Measurements from ENCODE around the gene NDUFV1. TPM values are rescaled to one million over a fixed set of nuclear protein-coding genes. Genes with fewer than 3 reads are reported as not detected.
"Not testable (repeated sequence)": the region's sequence is repeated elsewhere in the genome, so short reads cannot be mapped to it uniquely, and the experiment has no call there.

Gene NDUFV1
- total RNA-seq, 1 experiment from 2014 or later, result 203 TPM

GRCh38 chr11:67585911-67586310 lies 20.8 kb upstream of the NDUFV1 start:
- DNase-seq (ENCODE audit: low read depth), result no peak

DNA sequence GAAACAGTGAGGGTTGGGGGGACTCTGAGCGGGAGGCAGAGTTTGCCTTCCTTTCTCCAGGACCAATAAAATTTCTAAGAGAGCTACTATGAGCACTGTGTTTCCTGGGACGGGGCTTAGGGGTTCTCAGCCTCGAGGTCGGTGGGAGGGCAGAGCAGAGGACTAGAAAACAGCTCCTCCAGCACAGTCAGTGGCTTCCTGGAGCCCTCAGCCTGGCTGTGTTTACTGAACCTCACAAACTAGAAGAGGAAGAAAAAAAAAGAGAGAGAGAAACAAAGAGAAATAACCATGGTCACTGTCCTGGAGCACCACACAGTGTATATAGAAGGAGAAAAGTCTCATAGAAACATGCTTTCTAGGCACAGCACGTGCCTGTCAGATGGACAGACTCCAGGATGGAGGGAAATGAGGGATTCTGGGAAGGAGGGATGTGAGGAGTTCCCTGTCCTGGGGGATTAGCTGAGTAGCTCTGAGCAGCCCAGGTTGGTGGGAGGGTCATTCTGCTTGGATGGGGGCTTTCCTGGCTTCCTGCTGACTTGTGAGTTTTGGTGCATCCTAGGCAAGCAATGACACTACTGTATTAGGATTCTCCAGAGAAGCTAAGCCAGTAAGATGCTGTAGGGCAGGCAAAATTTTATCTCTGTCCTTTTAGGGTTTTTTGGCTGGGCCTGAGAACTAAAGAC lies 20.0 kb upstream of the NDUFV1 start:
- no peak for DNase-seq (ENCODE audit: low read depth)

DNA sequence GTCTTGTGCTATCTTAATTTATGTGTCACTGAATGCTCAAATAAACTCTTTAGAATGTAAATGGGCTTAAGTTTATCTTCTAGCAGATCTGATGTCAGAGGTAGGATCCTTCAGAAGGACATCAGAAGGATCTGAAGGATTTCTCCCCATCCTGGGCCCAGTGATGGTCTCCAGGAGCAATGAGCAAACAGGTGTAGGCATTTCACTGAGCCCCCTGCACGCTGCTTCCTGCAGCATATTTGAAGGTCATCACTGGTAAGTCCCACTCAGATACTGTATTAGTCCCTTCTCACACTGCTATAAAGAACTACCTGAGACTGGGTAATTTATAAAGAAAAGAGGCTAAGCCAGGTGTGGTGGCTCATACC lies 18.6 kb upstream of the NDUFV1 start:
- no peak for DNase-seq (ENCODE audit: low read depth)

GRCh38 chr11:67588899-67589415 lies 17.8 kb upstream of the NDUFV1 start:
- DNase-seq (ENCODE audit: low read depth), result not testable (repeated sequence)

- DNase-seq (ENCODE audit: low read depth), result no peak
These were observed 13.7 kb upstream of the NDUFV1 start for GRCh38 chr11:67592880-67593564.

DNA sequence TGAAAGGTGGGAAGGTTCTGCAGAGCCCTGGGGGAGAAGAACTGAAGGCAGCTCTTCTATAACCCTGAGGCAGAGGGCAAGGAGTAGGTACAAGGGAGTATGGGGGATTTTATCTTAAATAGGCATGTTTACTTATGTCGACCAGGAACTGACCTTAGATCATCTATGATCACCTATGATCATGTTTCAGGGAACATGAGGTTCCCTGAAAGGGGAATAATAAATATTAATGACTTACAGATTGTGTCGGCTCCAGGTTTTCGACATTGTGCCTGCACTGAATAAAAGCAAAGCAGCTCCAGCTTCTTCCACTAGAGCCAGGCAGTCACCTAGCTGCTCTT lies 13.2 kb upstream of the NDUFV1 start:
- DNase-seq (ENCODE audit: low read depth), result no peak

GRCh38 chr11:67594480-67594879 lies 12.3 kb upstream of the NDUFV1 start:
- no peak for DNase-seq (ENCODE audit: low read depth)

DNA sequence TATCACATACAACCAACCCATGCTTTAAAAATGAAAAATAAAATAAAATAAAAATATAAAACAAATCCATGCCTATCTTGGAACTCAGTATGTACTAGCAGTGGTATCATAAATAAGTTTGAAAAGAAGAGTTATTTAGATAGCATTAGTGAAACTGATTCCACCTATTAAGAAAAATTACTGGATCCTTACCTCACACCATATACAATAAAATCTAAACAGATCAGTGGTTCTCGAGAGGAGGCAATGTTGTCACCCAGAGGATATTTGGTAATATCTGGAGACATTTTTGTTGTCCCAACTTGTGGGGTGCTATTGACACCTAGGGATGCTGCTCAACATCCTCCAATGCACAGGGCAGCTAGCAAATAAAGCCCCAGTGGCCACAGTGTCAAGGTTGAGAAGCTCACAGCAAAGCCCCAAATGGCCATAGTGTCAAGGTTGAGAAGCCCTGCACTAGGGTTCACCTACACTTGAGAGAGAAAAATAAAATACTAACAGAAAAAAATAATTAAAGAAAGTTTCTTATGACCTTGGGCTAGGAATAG lies 9.9 kb upstream of the NDUFV1 start:
- no peak for DNase-seq (ENCODE audit: low read depth)

DNA sequence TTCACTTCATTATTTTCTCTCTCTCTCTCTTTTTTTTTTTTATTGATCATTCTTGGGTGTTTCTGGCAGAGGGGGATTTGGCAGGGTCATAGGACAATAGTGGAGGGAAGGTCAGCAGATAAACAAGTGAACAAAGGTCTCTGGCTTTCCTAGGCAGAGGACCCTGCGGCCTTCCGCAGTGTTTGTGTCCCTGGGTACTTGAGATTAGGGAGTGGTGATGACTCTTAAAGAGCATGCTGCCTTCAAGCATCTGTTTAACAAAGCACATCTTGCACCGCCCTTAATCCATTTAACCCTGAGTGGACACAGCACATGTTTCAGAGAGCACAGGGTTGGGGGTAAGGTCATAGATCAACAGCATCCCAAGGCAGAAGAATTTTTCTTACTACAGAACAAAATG lies 9.3 kb upstream of the NDUFV1 start:
- DNase-seq (ENCODE audit: low read depth), result not testable (repeated sequence)

- DNase-seq (ENCODE audit: low read depth), result not testable (repeated sequence)
These were observed 8.8 kb upstream of the NDUFV1 start for GRCh38 chr11:67597963-67598362.

- DNase-seq (ENCODE audit: low read depth), result no peak
These were observed 7.6 kb upstream of the NDUFV1 start for GRCh38 chr11:67599149-67599548.

DNA sequence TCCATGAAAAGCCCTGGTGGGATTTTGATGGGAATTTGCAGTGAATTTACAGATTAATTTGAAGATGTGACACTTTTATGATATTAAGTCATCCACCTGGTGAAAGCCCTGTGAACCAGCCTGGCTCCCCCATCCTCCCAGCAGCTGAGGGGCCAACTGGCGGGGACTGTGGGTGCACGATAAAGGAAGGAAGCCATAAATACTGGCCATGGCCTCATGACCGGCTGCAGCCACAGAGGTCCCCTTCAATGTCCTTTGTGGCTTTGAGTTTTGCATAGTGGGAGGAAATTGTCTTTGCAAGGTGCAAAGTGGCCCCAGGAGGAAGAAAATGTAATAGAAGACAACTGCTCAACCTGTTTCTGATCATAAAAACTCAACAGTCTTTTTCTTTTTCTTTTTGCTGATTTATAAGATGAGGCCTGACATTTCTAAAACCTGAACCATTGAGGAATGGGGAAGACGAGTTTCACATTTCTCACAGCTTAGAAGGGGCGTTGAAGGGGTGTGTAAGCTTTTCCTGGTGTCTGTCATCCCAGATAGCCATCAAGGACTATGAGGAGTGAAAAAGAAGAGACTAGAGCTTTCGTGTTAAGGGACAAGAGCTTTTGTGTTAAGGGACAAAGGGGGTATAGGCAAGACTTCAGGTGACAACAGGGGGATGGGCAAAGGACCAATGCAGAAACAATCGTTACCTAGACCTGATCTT lies 6.3 kb upstream of the NDUFV1 start:
- DNase-seq (ENCODE audit: low read depth), result no peak

DNA sequence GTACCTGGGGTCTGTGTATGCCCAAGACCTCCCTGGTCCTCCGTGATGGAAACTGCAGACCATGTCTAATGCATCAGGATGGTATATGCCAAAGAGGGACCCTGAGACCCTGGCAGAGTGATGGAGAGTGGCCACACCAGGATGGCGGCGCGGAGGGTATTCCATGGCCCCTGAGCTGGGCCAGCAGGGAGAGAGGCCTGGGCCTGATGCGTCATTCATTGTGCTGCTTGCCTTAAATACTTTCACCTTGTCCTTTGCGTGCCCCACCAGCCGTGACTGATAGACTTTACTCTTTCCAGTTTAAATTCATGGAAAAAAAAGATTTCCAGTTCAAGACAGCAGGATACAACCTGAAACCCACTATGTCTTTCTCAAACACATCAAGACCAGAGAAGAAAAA lies 5.6 kb upstream of the NDUFV1 start:
- DNase-seq (ENCODE audit: low read depth), result no peak

- DNase-seq (ENCODE audit: low read depth), result not testable (repeated sequence)
These were observed 2.6 kb upstream of the NDUFV1 start for GRCh38 chr11:67604119-67604518.

GRCh38 chr11:67604815-67605214 lies 1.9 kb upstream of the NDUFV1 start:
- DNase-seq (ENCODE audit: low read depth), result no peak

GRCh38 chr11:67605231-67606011 lies 1.3 kb upstream of the NDUFV1 start:
- no peak for DNase-seq (ENCODE audit: low read depth)

DNA sequence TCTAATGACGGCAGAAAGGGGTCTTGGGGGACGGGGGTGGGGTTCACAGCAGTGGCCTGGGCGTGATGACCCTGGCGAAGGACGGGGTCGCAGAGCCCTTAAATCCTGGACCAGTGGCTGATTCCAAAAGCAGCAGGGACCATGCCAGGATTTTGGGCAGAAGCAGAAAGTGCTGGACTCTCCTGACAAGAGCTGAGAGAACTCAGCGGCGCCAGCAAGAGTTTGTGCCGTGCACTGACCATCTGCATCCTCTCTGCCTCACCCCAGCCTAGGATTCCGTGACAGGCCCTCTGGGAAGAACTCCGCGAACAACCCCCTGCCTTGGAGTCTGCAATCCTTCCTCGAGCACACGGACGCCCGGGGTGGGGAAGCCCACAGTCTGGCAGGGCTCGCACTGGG lies 644 bp upstream of the NDUFV1 start:
- peak; percentile 33 for DNase-seq (ENCODE audit: low read depth)

DNA sequence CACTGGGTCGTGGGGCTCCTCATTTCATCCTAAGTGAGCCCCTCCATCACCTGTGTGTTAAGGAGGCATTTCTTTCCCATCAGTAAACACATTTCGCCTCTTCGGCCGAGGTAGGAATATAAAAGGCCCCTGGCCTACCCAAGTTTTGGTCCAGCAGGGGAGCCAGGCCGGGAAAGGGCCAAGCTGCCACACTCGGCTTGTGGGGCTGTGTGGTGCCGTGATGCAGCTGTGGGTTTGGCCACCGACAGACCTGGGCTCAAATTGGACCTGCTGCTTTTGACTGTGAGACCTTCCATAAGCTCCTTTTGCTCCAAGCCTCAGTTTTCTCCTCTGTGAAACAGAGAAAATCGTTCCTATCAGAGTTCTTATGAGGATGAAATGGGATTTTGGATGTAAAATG lies 771 bp downstream of the NDUFV1 start:
- no peak for DNase-seq (ENCODE audit: low read depth)

DNA sequence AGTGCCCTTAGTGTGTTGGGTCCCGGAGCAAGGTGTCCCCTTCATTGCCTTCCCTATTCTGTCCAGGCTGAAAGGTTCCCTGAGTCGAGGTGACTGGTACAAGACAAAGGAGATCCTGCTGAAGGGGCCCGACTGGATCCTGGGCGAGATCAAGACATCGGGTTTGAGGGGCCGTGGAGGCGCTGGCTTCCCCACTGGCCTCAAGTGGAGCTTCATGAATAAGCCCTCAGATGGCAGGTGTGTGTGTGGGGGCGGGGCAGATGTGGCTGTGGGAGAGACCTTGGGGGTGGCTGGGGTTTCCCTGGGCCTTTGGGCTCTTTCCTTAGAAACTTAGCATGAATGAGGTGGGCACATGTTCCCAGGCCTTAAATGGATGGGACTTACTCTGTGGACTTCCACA lies 1.8 kb downstream of the NDUFV1 start:
- no peak for DNase-seq (ENCODE audit: low read depth)

- no peak for DNase-seq (ENCODE audit: low read depth)
These were observed 2.6 kb downstream of the NDUFV1 start for GRCh38 chr11:67609316-67609715.

- no peak for DNase-seq (ENCODE audit: low read depth)
These were observed 3.6 kb downstream of the NDUFV1 start for GRCh38 chr11:67610302-67610868.

- no peak for DNase-seq (ENCODE audit: low read depth)
These were observed 4.4 kb downstream of the NDUFV1 start for GRCh38 chr11:67611165-67611564.

All from RPMI7951 (cell line).